ENCODE data around the gene PCNX3. TPM values are rescaled to one million over a fixed set of nuclear protein-coding genes. Genes with fewer than 3 reads are reported as not detected.

Gene PCNX3
- total and polyA plus RNA-seq, 4 donors, result 13.9 to 53.8 (median 20.4) TPM

- peaks cover 0 to 20% (median 9%) of the 10 kb centered on the region in 5 donors for H3K4me1 ChIP-seq (ENCODE audit: control insufficient read depth in 5 of 5, insufficient read depth in 5 of 5, low read length in 5 of 5)
- WGBS, 2 donors, result 93 to 94% methylated on average over 17 of the region's 17 CpGs
- no peak for ATAC-seq (ENCODE audit: insufficient read depth, low FRiP score)
- no peak for DNase-seq
- H3K9me3 ChIP-seq (ENCODE audit: control insufficient read depth in 4 of 4, insufficient read depth in 3 of 4, low read length in 3 of 4), result no peaks in the 10 kb centered on the region
- no peak overlapping the region for H3K9ac ChIP-seq (ENCODE audit: insufficient read depth in 1 of 2, low read length in 2 of 2)
- no peaks in the 10 kb centered on the region for H3K27me3 ChIP-seq (ENCODE audit: control insufficient read depth in 3 of 3, insufficient read depth in 3 of 3, low read length in 2 of 3)
- TF ChIP-seq CTCF (IDR thresholded peaks at IDR 0.05; ENCODE audit: control extremely low read depth, extremely low read depth), result no peak
- H3K4me3 ChIP-seq, result no peak overlapping the region
- no peak overlapping the region for H3K27ac ChIP-seq (ENCODE audit: low read depth in 1 of 2, low read length in 1 of 2)
- H3K36me3 ChIP-seq (ENCODE audit: control insufficient read depth in 4 of 4, insufficient read depth in 4 of 4, low read length in 4 of 4), result peaks cover 0 to 46% (median 23%) of the 10 kb centered on the region in 4 donors
Measured at GRCh38 chr11:65617136-65617850, 1.7 kb downstream of the PCNX3 start.

DNA sequence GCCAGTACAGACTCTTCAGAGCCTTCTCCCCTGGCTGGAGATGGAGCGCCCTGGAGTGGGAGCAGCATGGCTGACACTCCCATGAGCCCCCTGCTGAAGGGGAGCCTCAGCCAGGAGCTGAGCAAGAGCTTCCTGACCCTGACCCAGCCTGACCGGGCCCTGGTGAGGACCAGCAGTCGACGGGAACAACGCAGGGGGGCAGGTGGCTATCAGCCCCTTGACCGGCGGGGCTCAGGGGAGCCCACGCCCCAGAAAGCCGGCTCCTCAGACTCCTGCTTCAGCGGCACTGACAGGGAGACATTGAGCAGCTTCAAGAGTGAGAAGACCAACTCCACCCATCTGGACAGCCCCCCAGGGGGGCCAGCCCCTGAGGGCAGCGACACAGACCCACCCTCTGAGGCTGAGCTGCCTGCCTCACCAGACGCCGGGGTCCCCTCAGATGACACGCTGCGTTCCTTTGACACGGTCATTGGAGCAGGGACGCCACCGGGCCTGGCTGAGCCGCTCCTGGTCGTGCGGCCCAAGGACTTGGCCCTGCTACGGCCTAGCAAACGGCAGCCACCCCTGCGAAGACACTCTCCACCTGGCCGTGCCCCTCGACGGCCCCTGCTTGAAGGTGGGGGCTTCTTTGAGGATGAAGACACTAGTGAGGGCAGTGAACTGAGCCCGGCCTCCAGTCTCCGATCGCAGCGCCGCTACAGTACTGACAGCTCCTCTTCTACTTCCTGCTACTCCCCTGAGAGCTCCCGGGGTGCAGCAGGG lies 2.6 kb downstream of the PCNX3 start:
- Histone ChIP-seq H3K27ac (ENCODE audit: low read depth in 1 of 2, low read length in 1 of 2) (no peak overlapping the region), H3K4me1 (ENCODE audit: control insufficient read depth in 5 of 5, insufficient read depth in 5 of 5, low read length in 5 of 5) (peaks cover 0 to 11% (median 6%) of the 10 kb centered on the region in 5 donors), H3K4me3 (no peak overlapping the region), H3K27me3 (ENCODE audit: control insufficient read depth in 3 of 3, insufficient read depth in 3 of 3, low read length in 2 of 3) (no peaks in the 10 kb centered on the region), H3K36me3 (ENCODE audit: control insufficient read depth in 4 of 4, insufficient read depth in 4 of 4, low read length in 4 of 4) (peaks cover 0 to 46% (median 21%) of the 10 kb centered on the region in 4 donors), H3K9ac (ENCODE audit: insufficient read depth in 1 of 2, low read length in 2 of 2) (no peak overlapping the region), H3K9me3 (ENCODE audit: control insufficient read depth in 4 of 4, insufficient read depth in 3 of 4, low read length in 3 of 4) (no peaks in the 10 kb centered on the region)
- no peak for DNase-seq
- no peak for TF ChIP-seq CTCF (IDR thresholded peaks at IDR 0.05; ENCODE audit: control extremely low read depth, extremely low read depth)
- 95 to 97% methylated on average over 31 to 33 of the region's 33 CpGs for whole genome bisulfite sequencing, 2 donors
- no peak for ATAC-seq (ENCODE audit: insufficient read depth, low FRiP score)

- TF ChIP-seq CTCF (IDR thresholded peaks at IDR 0.05; ENCODE audit: control extremely low read depth, extremely low read depth), result no peak
- Histone ChIP-seq H3K4me1 (ENCODE audit: control insufficient read depth in 5 of 5, insufficient read depth in 5 of 5, low read length in 5 of 5) (peaks cover 0 to 9% (median 6%) of the 10 kb centered on the region in 5 donors), H3K9me3 (ENCODE audit: control insufficient read depth in 4 of 4, insufficient read depth in 3 of 4, low read length in 3 of 4) (no peaks in the 10 kb centered on the region), H3K36me3 (ENCODE audit: control insufficient read depth in 4 of 4, insufficient read depth in 4 of 4, low read length in 4 of 4) (peaks cover 0 to 52% (median 21%) of the 10 kb centered on the region in 4 donors), H3K9ac (ENCODE audit: insufficient read depth in 1 of 2, low read length in 2 of 2) (no peak overlapping the region), H3K27ac (ENCODE audit: low read depth in 1 of 2, low read length in 1 of 2) (no peak overlapping the region), H3K4me3 (no peak overlapping the region), H3K27me3 (ENCODE audit: control insufficient read depth in 3 of 3, insufficient read depth in 3 of 3, low read length in 2 of 3) (no peaks in the 10 kb centered on the region)
- WGBS, 2 donors, result 95 to 98% methylated on average over 14 of the region's 14 CpGs
- DNase-seq (no peak), ATAC-seq (ENCODE audit: insufficient read depth, low FRiP score) (no peak)
Measured at GRCh38 chr11:65618763-65619162, 3.2 kb downstream of the PCNX3 start.

Data from lung (tissue), 12 donors.